H9 (cell line): ENCODE data around the gene COL4A1. TPM values are rescaled to one million over a fixed set of nuclear protein-coding genes. Genes with fewer than 3 reads are reported as not detected.
A peak's percentile ranks its signal among the peaks of the same experiment; 100 is the strongest.

ENCODE experiments used
- DNase-seq: peaks from one replicate; pipeline ENCODE4 v3.0.0-alpha.2; 2017
- H2AFZ ChIP-seq: one replicate; pipeline ENCODE4 v1.6.1; 2013; ENCODE audit warnings: mild to moderate bottlenecking, low read length, control low read depth, moderate library complexity
- H2AK5ac ChIP-seq: 2 replicates; pipeline ENCODE4 v1.6.1; 2013; ENCODE audit warnings: low read length, control low read depth, mixed read lengths; ENCODE audit not compliant: insufficient read length
- H2BK120ac ChIP-seq: one replicate; pipeline ENCODE4 v1.6.1; 2013; ENCODE audit warnings: low read depth, mild to moderate bottlenecking, low read length, control low read depth, inconsistent platforms; ENCODE audit not compliant: poor library complexity, severe bottlenecking
- H2BK12ac ChIP-seq: 2 replicates; pipeline ENCODE4 v1.6.1; 2013; ENCODE audit warnings: low read length, control low read depth, mixed read lengths, low read depth; ENCODE audit not compliant: insufficient read length
- H2BK15ac ChIP-seq: 2 replicates; pipeline ENCODE4 v1.6.1; 2013; ENCODE audit warnings: low read depth, low read length, control low read depth
- H2BK20ac ChIP-seq: one replicate; pipeline ENCODE4 v1.6.1; 2013; ENCODE audit warnings: low read depth, mild to moderate bottlenecking, low read length, control low read depth, inconsistent platforms; ENCODE audit not compliant: poor library complexity, severe bottlenecking
- H2BK5ac ChIP-seq: 2 replicates; pipeline ENCODE4 v1.6.1; 2013; ENCODE audit warnings: low read length, control low read depth, mixed read lengths; ENCODE audit not compliant: insufficient read length
- H3K14ac ChIP-seq: 2 replicates; pipeline ENCODE4 v1.6.1; 2013; ENCODE audit warnings: low read length, control low read depth; ENCODE audit not compliant: insufficient read depth
- H3K18ac ChIP-seq: 2 replicates; pipeline ENCODE4 v1.6.1; 2013; ENCODE audit warnings: low read depth, mild to moderate bottlenecking, mixed read lengths, low read length, control low read depth; ENCODE audit not compliant: insufficient read length
- H3K23ac ChIP-seq: 2 replicates; pipeline ENCODE4 v1.6.1; 2013; ENCODE audit warnings: low read length, control low read depth, mixed read lengths, low read depth; ENCODE audit not compliant: insufficient read length
- H3K23me2 ChIP-seq: 2 replicates; pipeline ENCODE4 v1.6.1; 2013; ENCODE audit warnings: low read depth, mild to moderate bottlenecking, mixed read lengths, low read length, control low read depth; ENCODE audit not compliant: insufficient read length, poor library complexity, severe bottlenecking
- H3K27ac ChIP-seq: 2 replicates; pipeline ENCODE4 v1.5.1; 2013; ENCODE audit warnings: low read length, control low read depth, mixed read lengths, low read depth; ENCODE audit not compliant: insufficient read length
- H3K27me3 ChIP-seq: 2 replicates; pipeline ENCODE4 v1.6.1; 2013; ENCODE audit warnings: low read length, control low read depth, inconsistent platforms; ENCODE audit not compliant: insufficient read depth
- H3K4ac ChIP-seq: 2 replicates; pipeline ENCODE4 v1.6.1; 2013; ENCODE audit warnings: low read depth, mild to moderate bottlenecking, control low read depth, inconsistent platforms, low read length, moderate library complexity
- H3K4me1 ChIP-seq: 2 replicates; pipeline ENCODE4 v1.6.1; 2013; ENCODE audit warnings: low read length, control low read depth, inconsistent platforms; ENCODE audit not compliant: insufficient read depth
- H3K4me2 ChIP-seq: 2 replicates; pipeline ENCODE4 v1.6.1; 2013; ENCODE audit warnings: low read length, control low read depth, mixed read lengths; ENCODE audit not compliant: insufficient read length, insufficient read depth
- H3K56ac ChIP-seq: 2 replicates; pipeline ENCODE4 v1.6.1; 2013; ENCODE audit warnings: low read depth, mild to moderate bottlenecking, mixed read lengths, low read length, control low read depth; ENCODE audit not compliant: insufficient read length
- H3K79me1 ChIP-seq: 2 replicates; pipeline ENCODE4 v1.6.1; 2013; ENCODE audit warnings: low read depth, mild to moderate bottlenecking, moderate library complexity, low read length, control low read depth, inconsistent platforms; ENCODE audit not compliant: insufficient read depth, poor library complexity, severe bottlenecking
- H3K79me2 ChIP-seq: 2 replicates; pipeline ENCODE4 v1.6.1; 2013; ENCODE audit warnings: low read length, control low read depth, inconsistent platforms; ENCODE audit not compliant: insufficient read depth
- H3K9ac ChIP-seq: 2 replicates; pipeline ENCODE4 v1.6.1; 2013; ENCODE audit warnings: low read length, control low read depth, mixed read lengths; ENCODE audit not compliant: insufficient read length; ENCODE audit errors: extremely low read depth
- H3K9me3 ChIP-seq: one replicate; pipeline ENCODE4 v1.6.1; 2013; ENCODE audit warnings: low read depth, low read length, inconsistent platforms; ENCODE audit not compliant: control insufficient read depth
- H3T11ph ChIP-seq: one replicate; pipeline ENCODE4 v1.6.1; 2013; ENCODE audit warnings: mild to moderate bottlenecking, low read length, control low read depth, inconsistent platforms
- H4K20me1 ChIP-seq: one replicate; pipeline ENCODE4 v1.6.1; 2013; ENCODE audit not compliant: control insufficient read depth, insufficient read length, insufficient read depth
- H4K5ac ChIP-seq: 2 replicates; pipeline ENCODE4 v1.6.1; 2013; ENCODE audit warnings: low read depth, mild to moderate bottlenecking, mixed read lengths, low read length, control low read depth; ENCODE audit not compliant: insufficient read length
- H4K8ac ChIP-seq: replicated peaks from 2 replicates; pipeline ENCODE4 v1.6.1; 2013; ENCODE audit warnings: low read length, control low read depth, mixed read lengths, low read depth; ENCODE audit not compliant: insufficient read length
- H4K91ac ChIP-seq: 2 replicates; pipeline ENCODE4 v1.6.1; 2013; ENCODE audit warnings: low read depth, mild to moderate bottlenecking, moderate library complexity, mixed read lengths, low read length, control low read depth; ENCODE audit not compliant: insufficient read length
- H3K27ac Mint-ChIP-seq, 3 experiments: 2 replicates in 2 of 3; 3 replicates in 1 of 3; pipeline ENCODE4 v1.8.0; 2020 to 2021; ENCODE audit warnings: mixed read lengths in 3 of 3, mild to moderate bottlenecking in 1 of 3, moderate library complexity in 1 of 3
- H3K27me3 Mint-ChIP-seq: 2 replicates; pipeline ENCODE4 v1.8.0; 2021; ENCODE audit warnings: low read depth, mild to moderate bottlenecking, moderate library complexity, mixed read lengths
- H3K36me3 Mint-ChIP-seq, 3 experiments: 2 replicates in 2 of 3; 3 replicates in 1 of 3; pipeline ENCODE4 v1.8.0; 2020 to 2021; ENCODE audit warnings: low read depth in 3 of 3, mixed read lengths in 3 of 3; ENCODE audit not compliant: insufficient read depth in 1 of 3
- H3K4me1 Mint-ChIP-seq, 2 experiments: 2 replicates each; pipeline ENCODE4 v1.8.0; 2020; ENCODE audit warnings: mixed read lengths in 2 of 2
- H3K4me3 Mint-ChIP-seq, 2 experiments: 2 replicates in 1 of 2; 3 replicates in 1 of 2; pipeline ENCODE4 v1.8.0; 2020 to 2021; ENCODE audit warnings: mild to moderate bottlenecking in 2 of 2, mixed read lengths in 2 of 2, moderate library complexity in 1 of 2
- H3K9me3 Mint-ChIP-seq, 2 experiments: 2 replicates in 1 of 2; 3 replicates in 1 of 2; pipeline ENCODE4 v1.8.0; 2020; ENCODE audit warnings: mild to moderate bottlenecking in 2 of 2, mixed read lengths in 2 of 2, moderate library complexity in 1 of 2
- CTCF ChIP-seq: fragments of 200-600 bp; sonication (generic); conservative IDR thresholded peaks from 3 replicates; pipeline ENCODE4 v1.8.0; 2021; ENCODE audit warnings: antibody characterized with exemption, mild to moderate bottlenecking
- WGBS: extraction: QIAGEN DNeasy Blood & Tissue Kit; methylation state at CpG from one replicate; pipeline ENCODE4 v1.1.7; 2013; ENCODE audit warnings: missing lambda C conversion rate, low lambda C conversion rate, mixed read lengths; ENCODE audit not compliant: insufficient read length; ENCODE audit errors: extremely low coverage; 5-methylcytosine and 5-hydroxymethylcytosine counted together
- total RNA-seq: library from RNA; stranded (reverse); gene quantifications from 2 replicates; pipeline ENCODE4 v1.2.1, GENCODE V29; 2021

COL4A1 gene
- total RNA-seq, 1 experiment from 2014 or later = 73.1 TPM

- Histone ChIP-seq H2BK120ac (no peak overlapping the region), H3K4me2 (no peak overlapping the region), H3K23ac (no peak overlapping the region), H3K27ac (no peak overlapping the region), H3K79me2 (no peaks in the 10 kb centered on the region; the same call in 1 of the 2 replicates), H2BK20ac (no peak overlapping the region), H3K56ac (no peak overlapping the region), H2AK5ac (no peak overlapping the region), H3T11ph (no peak overlapping the region), H4K20me1 (no peaks in the 10 kb centered on the region), H3K79me1 (peaks cover 4% of the 10 kb centered on the region), H4K5ac (no peak overlapping the region), H4K91ac (no peak overlapping the region), H3K18ac (no peak overlapping the region), H3K9me3 (no peaks in the 10 kb centered on the region), H3K9ac (no peak overlapping the region), H3K14ac (no peak overlapping the region), H3K27me3 (no peaks in the 10 kb centered on the region), H3K23me2 (no peaks in the 10 kb centered on the region), H4K8ac (no peak overlapping the region), H2AFZ (no peak overlapping the region), H2BK15ac (no peak overlapping the region), H3K4ac (no peak overlapping the region), H2BK5ac (no peak overlapping the region), H2BK12ac (no peak overlapping the region), H3K4me1 (peaks cover 15% of the 10 kb centered on the region)
- H3K9me3 Mint-ChIP-seq = no peaks in the 10 kb centered on the region
- no peaks in the 10 kb centered on the region for H3K36me3 Mint-ChIP-seq
- WGBS = no CpG with 5 or more reads among the region's 6 CpGs
- no peak overlapping the region for H3K4me3 Mint-ChIP-seq
- TF ChIP-seq CTCF = no peak
- DNase-seq = no peak
- H3K4me1 Mint-ChIP-seq = peaks cover 65 to 76% of the 10 kb centered on the region in 2 experiments
- peaks cover 2% of the 10 kb centered on the region; the same call in 1 of the 2 replicates for H3K27me3 Mint-ChIP-seq
- H3K27ac Mint-ChIP-seq = peak overlapping the region in 1 of 3 experiments; percentile 93; a peak in 1 of 7 replicates
Measured at GRCh38 chr13:110265341-110265681, 41.6 kb downstream of the COL4A1 start.
